Smooth muscle cell (in vitro differentiated cells): Measurements from ENCODE around the gene KIZ. TPM values are rescaled to one million over a fixed set of nuclear protein-coding genes. Genes with fewer than 3 reads are reported as not detected.
A peak's percentile ranks its signal among the peaks of the same experiment; 100 is the strongest.

Source experiments
- DNase-seq: peaks from one replicate; lab custom pipeline; 2025; ENCODE audit not compliant: unreplicated experiment; lab: John Stamatoyannopoulos, UW
- H2AFZ ChIP-seq: fragments of 200-600 bp; sonication (generic); 2 replicates; pipeline ENCODE4 v1.6.0; 2016; ENCODE audit warnings: antibody characterized with exemption, low read depth, mild to moderate bottlenecking
- H3F3A ChIP-seq: fragments of 200-600 bp; sonication (generic); 2 replicates; pipeline ENCODE4 v1.6.0; 2017; ENCODE audit warnings: antibody characterized with exemption, low read depth
- H3K27ac ChIP-seq: fragments of 200-600 bp; sonication (generic); 2 replicates; pipeline ENCODE4 v1.5.1; 2016; ENCODE audit warnings: low read depth, mild to moderate bottlenecking
- H3K27me3 ChIP-seq: fragments of 200-600 bp; sonication (generic); 2 replicates; pipeline ENCODE4 v1.6.1; 2016; ENCODE audit warnings: low read depth, mild to moderate bottlenecking
- H3K36me3 ChIP-seq: fragments of 200-600 bp; sonication (generic); 2 replicates; pipeline ENCODE4 v1.5.1; 2016; ENCODE audit warnings: low read depth
- H3K4me1 ChIP-seq: fragments of 200-600 bp; sonication (generic); 2 replicates; pipeline ENCODE4 v1.5.1; 2016; ENCODE audit warnings: low read depth
- H3K4me2 ChIP-seq: fragments of 200-600 bp; sonication (generic); 2 replicates; pipeline ENCODE4 v1.6.0; 2016; ENCODE audit warnings: mild to moderate bottlenecking
- H3K4me3 ChIP-seq: fragments of 200-600 bp; sonication (generic); 2 replicates; pipeline ENCODE4 v1.5.1; 2016; ENCODE audit warnings: mild to moderate bottlenecking
- H3K79me2 ChIP-seq: fragments of 200-600 bp; sonication (generic); 2 replicates; pipeline ENCODE4 v1.6.0; 2016; ENCODE audit warnings: low read depth, mild to moderate bottlenecking
- H3K9ac ChIP-seq: fragments of 200-600 bp; sonication (generic); 2 replicates; pipeline ENCODE4 v1.6.0; 2016; ENCODE audit warnings: low read depth
- H3K9me3 ChIP-seq: fragments of 200-600 bp; sonication (generic); replicated peaks from 2 replicates; pipeline ENCODE4 v1.5.1; 2016; ENCODE audit warnings: low read depth
- H4K20me1 ChIP-seq: fragments of 200-600 bp; sonication (generic); 2 replicates; pipeline ENCODE4 v1.6.0; 2016; ENCODE audit warnings: low read depth
- WGBS: methylation state at CpG from one replicate; pipeline ENCODE4 v1.1.7; 2016; ENCODE audit warnings: low lambda C conversion rate; 5-methylcytosine and 5-hydroxymethylcytosine counted together
- polyA plus RNA-seq: library from polyadenylated mRNA; unstranded; fragments of >200 nt; fragmentation: Nextera tagmentation; extraction: Ambion mirVana; gene quantifications from 2 replicates; pipeline ENCODE4 v1.2.1, GENCODE V29; 2016
- total RNA-seq: library from RNA; depleted of rRNA; stranded (reverse); fragments of >200 nt; gene quantifications from 2 replicates; pipeline ENCODE4 v1.2.3, GENCODE V29; 2014
- TF ChIP-seq, protein P1 (sequence below): fragments of 200-600 bp; sonication (generic); IDR thresholded peaks from 2 replicates; pipeline ENCODE4 v1.5.1; 2017; ENCODE audit warnings: borderline replicate concordance, mild to moderate bottlenecking, antibody characterized with exemption; ENCODE audit not compliant: insufficient read depth, poor library complexity, severe bottlenecking

Gene KIZ
- total and polyA plus RNA-seq, 2 experiments from 2014 or later = 19.2 to 20.9 TPM

DNA sequence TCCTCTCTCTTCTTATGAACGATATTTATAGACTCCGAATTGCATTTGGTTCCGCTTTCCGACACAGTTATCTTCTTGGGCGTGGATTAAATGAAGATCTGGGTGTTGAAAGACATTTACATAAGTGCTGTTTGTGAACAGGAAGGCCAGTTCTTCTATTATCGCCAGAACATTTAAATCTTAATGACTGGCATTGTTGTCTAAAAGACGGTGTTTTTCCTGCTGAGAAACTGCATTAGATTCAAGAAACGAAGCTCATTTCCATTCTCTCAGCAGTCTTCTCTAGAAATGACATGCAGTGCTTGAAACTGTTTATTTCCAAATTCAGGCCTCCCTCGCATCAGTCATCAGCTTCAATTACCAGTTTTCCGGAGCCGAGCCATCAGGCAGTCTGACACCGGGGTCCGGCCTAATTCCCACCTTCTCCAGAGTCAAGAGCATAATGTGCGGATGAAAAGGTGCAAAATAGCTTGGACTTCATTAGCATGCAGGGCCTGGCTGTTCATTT is 35.7 kb upstream of the KIZ start:
- H3F3A ChIP-seq = no peaks in the 10 kb centered on the region
- H3K9ac ChIP-seq = no peak overlapping the region
- no peaks in the 10 kb centered on the region for H3K36me3 ChIP-seq
- no peaks in the 10 kb centered on the region for H3K9me3 ChIP-seq
- H3K4me2 ChIP-seq = peak overlapping the region; percentile 59
- peaks cover 12% of the 10 kb centered on the region for H3K4me1 ChIP-seq
- peaks cover 36% of the 10 kb centered on the region for H3K27me3 ChIP-seq
- no peak for DNase-seq
- H3K79me2 ChIP-seq = no peaks in the 10 kb centered on the region
- H3K4me3 ChIP-seq = no peak overlapping the region
- no peaks in the 10 kb centered on the region for H4K20me1 ChIP-seq
- WGBS = 48% methylated on average over 14 of the region's 14 CpGs
- H3K27ac ChIP-seq = no peak overlapping the region
- peak overlapping the region; percentile 7 for H2AFZ ChIP-seq
- TF ChIP-seq, protein P1, sequence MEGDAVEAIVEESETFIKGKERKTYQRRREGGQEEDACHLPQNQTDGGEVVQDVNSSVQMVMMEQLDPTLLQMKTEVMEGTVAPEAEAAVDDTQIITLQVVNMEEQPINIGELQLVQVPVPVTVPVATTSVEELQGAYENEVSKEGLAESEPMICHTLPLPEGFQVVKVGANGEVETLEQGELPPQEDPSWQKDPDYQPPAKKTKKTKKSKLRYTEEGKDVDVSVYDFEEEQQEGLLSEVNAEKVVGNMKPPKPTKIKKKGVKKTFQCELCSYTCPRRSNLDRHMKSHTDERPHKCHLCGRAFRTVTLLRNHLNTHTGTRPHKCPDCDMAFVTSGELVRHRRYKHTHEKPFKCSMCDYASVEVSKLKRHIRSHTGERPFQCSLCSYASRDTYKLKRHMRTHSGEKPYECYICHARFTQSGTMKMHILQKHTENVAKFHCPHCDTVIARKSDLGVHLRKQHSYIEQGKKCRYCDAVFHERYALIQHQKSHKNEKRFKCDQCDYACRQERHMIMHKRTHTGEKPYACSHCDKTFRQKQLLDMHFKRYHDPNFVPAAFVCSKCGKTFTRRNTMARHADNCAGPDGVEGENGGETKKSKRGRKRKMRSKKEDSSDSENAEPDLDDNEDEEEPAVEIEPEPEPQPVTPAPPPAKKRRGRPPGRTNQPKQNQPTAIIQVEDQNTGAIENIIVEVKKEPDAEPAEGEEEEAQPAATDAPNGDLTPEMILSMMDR = no peak

DNA sequence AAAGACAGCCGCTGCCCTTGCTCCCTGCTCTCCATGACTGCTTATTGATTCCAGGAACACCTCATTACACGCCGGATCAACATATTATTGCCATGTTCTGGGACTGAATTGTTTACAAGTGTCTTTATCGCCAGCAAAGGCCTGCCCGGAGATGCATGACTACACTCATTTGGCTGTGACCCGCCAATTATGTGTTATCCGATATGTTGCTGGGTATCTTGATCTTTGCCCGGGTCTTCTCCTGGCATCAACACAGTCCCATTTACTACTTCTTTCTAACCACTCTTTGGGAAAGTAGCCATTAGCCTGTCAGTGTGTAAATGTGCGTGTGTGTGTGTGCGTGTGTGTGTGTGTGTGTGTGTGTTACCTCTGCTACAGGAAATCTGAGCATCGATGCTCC is 35.2 kb upstream of the KIZ start:
- 88% methylated on average over 11 of the region's 11 CpGs for WGBS
- Histone ChIP-seq H4K20me1 (no peaks in the 10 kb centered on the region), H3K27me3 (peaks cover 36% of the 10 kb centered on the region), H3K4me1 (peaks cover 12% of the 10 kb centered on the region), H3F3A (no peaks in the 10 kb centered on the region), H2AFZ (no peak overlapping the region), H3K4me2 (no peak overlapping the region), H3K27ac (no peak overlapping the region), H3K9me3 (no peaks in the 10 kb centered on the region), H3K36me3 (no peaks in the 10 kb centered on the region), H3K79me2 (no peaks in the 10 kb centered on the region), H3K9ac (no peak overlapping the region), H3K4me3 (no peak overlapping the region)
- TF ChIP-seq, protein P1 = no peak
- no peak for DNase-seq

DNA sequence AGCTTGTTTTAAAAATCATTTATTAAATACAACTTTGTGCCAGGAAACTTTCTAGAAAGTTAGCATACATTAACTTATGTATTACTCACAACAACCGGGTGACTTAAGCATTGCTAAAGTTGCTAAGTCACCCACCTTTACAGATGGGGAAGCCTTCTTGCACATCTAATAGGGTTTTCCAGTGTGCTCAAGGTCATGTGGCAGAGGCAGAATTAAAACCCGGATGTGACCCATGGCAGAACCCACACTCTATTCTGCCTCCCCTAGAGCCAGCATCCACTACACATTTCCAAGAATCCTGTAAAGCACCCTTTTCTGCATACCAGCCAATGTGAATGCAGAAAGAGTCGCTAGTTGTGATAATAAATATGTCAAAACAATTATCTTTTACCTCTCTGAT is 33.1 kb upstream of the KIZ start:
- H3K9me3 ChIP-seq = no peaks in the 10 kb centered on the region
- H3K79me2 ChIP-seq = no peaks in the 10 kb centered on the region
- H3K4me3 ChIP-seq = no peak overlapping the region
- H3K4me2 ChIP-seq = no peak overlapping the region
- H3F3A ChIP-seq = no peaks in the 10 kb centered on the region
- no peaks in the 10 kb centered on the region for H4K20me1 ChIP-seq
- no peak overlapping the region for H3K27ac ChIP-seq
- H3K36me3 ChIP-seq = no peaks in the 10 kb centered on the region
- TF ChIP-seq, protein P1 = no peak
- no peak overlapping the region for H3K9ac ChIP-seq
- H2AFZ ChIP-seq = no peak overlapping the region
- peaks cover 57% of the 10 kb centered on the region for H3K27me3 ChIP-seq
- no peak for DNase-seq
- peaks cover 12% of the 10 kb centered on the region for H3K4me1 ChIP-seq
- 84% methylated on average over 3 of the region's 3 CpGs for WGBS

DNA sequence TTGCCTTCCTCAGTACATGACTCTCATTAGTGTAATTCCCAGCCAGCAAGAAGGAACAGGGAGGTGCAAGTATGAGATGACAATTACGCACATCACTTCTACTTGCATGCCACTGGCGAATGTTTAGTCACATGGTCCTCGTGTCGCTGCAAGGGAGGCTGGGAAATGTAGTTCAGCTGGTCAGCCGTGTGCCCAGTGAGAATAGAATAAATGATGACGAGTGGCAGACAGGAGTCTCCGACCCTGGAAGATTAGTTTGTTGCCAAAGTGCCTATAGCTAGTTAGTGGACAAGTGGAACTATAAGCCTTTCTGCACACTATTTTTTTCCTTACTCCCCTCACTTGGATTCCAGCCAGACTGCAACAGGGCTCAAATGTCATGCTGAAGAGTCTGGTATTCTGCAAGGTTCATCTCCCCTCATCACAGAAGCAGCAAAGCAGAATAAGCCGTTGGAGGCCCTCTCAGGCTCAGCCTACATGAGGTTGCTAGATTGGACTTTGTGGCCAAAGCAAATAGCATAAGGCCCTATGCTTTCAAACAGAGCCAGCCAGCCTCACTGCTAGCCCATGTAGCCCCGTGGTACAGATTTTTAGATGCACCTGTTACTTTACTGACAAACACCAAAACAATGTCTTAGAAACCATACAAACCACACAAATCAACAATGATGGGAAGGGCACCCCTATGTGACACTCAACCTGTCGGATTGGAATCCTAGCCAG is 29.4 kb upstream of the KIZ start:
- 40% methylated on average over 10 of the region's 10 CpGs for WGBS
- no peak for DNase-seq
- TF ChIP-seq, protein P1 = no peak
- Histone ChIP-seq H3F3A (no peaks in the 10 kb centered on the region), H2AFZ (no peak overlapping the region), H3K9me3 (no peaks in the 10 kb centered on the region), H4K20me1 (no peaks in the 10 kb centered on the region), H3K79me2 (no peaks in the 10 kb centered on the region), H3K4me3 (no peak overlapping the region), H3K27ac (no peak overlapping the region), H3K4me1 (peaks cover 18% of the 10 kb centered on the region), H3K9ac (no peak overlapping the region), H3K4me2 (no peak overlapping the region), H3K36me3 (no peaks in the 10 kb centered on the region), H3K27me3 (peaks cover 93% of the 10 kb centered on the region)
